OCI-LY7 (cell line): ENCODE results near the gene BACH2.

Experiments used
- EZH2phosphoT487 ChIP-seq: fragments of 200-600 bp; sonication (generic); IDR thresholded peaks from 2 replicates; pipeline ENCODE4 v1.6.1; 2018; ENCODE audit warnings: low read depth, borderline replicate concordance, mild to moderate bottlenecking, mixed run types, antibody characterized with exemption, low read length, moderate library complexity, mixed read lengths
- TF ChIP-seq, protein P1 (sequence below): fragments of 200-600 bp; sonication (generic); conservative IDR thresholded peaks from 2 replicates; pipeline ENCODE4 v1.5.1; 2014; ENCODE audit warnings: mild to moderate bottlenecking, antibody characterized with exemption, low read length, moderate library complexity, mixed read lengths

DNA sequence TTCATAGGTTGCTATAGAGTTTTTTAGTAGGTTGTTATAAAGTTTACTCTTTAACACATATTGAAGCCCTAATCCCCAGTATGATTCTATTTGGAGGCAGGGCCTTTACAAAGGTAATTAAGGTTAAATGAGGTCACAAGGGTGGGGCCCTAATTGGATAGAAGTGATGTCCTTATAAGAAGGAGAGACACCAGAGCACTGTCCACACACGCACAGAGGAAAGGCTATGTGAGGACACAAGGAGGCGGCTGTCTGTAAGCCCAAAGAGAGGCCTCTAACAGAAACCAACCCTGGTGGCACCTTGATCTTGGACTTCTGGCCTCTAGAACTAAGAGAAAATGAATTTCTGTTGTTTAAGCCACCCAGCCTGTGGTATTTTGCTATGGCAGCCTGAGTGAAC, 303.8 kb downstream of the BACH2 start:
- TF ChIP-seq, protein P1, sequence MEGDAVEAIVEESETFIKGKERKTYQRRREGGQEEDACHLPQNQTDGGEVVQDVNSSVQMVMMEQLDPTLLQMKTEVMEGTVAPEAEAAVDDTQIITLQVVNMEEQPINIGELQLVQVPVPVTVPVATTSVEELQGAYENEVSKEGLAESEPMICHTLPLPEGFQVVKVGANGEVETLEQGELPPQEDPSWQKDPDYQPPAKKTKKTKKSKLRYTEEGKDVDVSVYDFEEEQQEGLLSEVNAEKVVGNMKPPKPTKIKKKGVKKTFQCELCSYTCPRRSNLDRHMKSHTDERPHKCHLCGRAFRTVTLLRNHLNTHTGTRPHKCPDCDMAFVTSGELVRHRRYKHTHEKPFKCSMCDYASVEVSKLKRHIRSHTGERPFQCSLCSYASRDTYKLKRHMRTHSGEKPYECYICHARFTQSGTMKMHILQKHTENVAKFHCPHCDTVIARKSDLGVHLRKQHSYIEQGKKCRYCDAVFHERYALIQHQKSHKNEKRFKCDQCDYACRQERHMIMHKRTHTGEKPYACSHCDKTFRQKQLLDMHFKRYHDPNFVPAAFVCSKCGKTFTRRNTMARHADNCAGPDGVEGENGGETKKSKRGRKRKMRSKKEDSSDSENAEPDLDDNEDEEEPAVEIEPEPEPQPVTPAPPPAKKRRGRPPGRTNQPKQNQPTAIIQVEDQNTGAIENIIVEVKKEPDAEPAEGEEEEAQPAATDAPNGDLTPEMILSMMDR, result no peak
- no peak for TF ChIP-seq EZH2phosphoT487
